ENCODE data around the gene ZBTB37.
"Not testable (repeated sequence)": the region's sequence is repeated elsewhere in the genome, so short reads cannot be mapped to it uniquely, and the experiment has no call there.

Gene ZBTB37

GRCh38 chr1:173865468-173866164 is 2.6 kb upstream of the ZBTB37 start:
- peak in 1 of 6 experiments; percentile 7 for DNase-seq

- DNase-seq, result no peak
Observed at GRCh38 chr1:173866413-173867115, 1.6 kb upstream of the ZBTB37 start.

GRCh38 chr1:173867141-173867752 is 933 bp upstream of the ZBTB37 start:
- peak in 1 of 6 experiments; percentile 68 for DNase-seq

- DNase-seq, result peak; percentile 96 to 99 (median 99)
Observed at GRCh38 chr1:173867753-173868265, 371 bp upstream of the ZBTB37 start, which contains the start of gene GAS5. Gene GAS5, minus strand, starts transcription at chr1:173867989.

GRCh38 chr1:173869021-173869359 is 810 bp downstream of the ZBTB37 start:
- DNase-seq, result no peak

- peak in 1 of 6 experiments; percentile 7 for DNase-seq
Observed at GRCh38 chr1:173870252-173871075, 2.3 kb downstream of the ZBTB37 start.

- DNase-seq, result no peak
Observed at GRCh38 chr1:173871091-173871490, 2.9 kb downstream of the ZBTB37 start.

GRCh38 chr1:173871500-173871899 is 3.3 kb downstream of the ZBTB37 start:
- no peak for DNase-seq

GRCh38 chr1:173876732-173877131 is 8.6 kb downstream of the ZBTB37 start:
- DNase-seq, result no peak

- DNase-seq, result no peak
Observed at GRCh38 chr1:173878251-173878650, 10.1 kb downstream of the ZBTB37 start.

GRCh38 chr1:173881117-173881516 is 12.9 kb downstream of the ZBTB37 start:
- not testable (repeated sequence) for DNase-seq

- DNase-seq, result no peak
Observed at GRCh38 chr1:173884701-173885100, 16.5 kb downstream of the ZBTB37 start.

GRCh38 chr1:173886746-173887611 is 18.8 kb downstream of the ZBTB37 start:
- no peak for DNase-seq

GRCh38 chr1:173887627-173888026 is 19.4 kb downstream of the ZBTB37 start:
- DNase-seq, result no peak

GRCh38 chr1:173888749-173889148 is 20.6 kb downstream of the ZBTB37 start:
- DNase-seq, result no peak

- no peak for DNase-seq
Observed at GRCh38 chr1:173889885-173890284, 21.7 kb downstream of the ZBTB37 start.

- DNase-seq, result no peak
Observed at GRCh38 chr1:173893611-173894010, 25.4 kb downstream of the ZBTB37 start.

- no peak for DNase-seq
Observed at GRCh38 chr1:173894189-173894588, 26.0 kb downstream of the ZBTB37 start.

GRCh38 chr1:173900427-173900826 is 32.2 kb downstream of the ZBTB37 start:
- DNase-seq, result no peak

GRCh38 chr1:173900992-173901391 is 32.8 kb downstream of the ZBTB37 start:
- DNase-seq, result no peak

GRCh38 chr1:173903827-173904531 is 35.8 kb downstream of the ZBTB37 start:
- DNase-seq, result no peak
